Panc1 (cell line): Measurements from ENCODE around the gene SNRPD2.
A peak's percentile ranks its signal among the peaks of the same experiment; 100 is the strongest.

Source experiments
- CTCF ChIP-seq: fragments of 450-650 bp; IDR thresholded peaks from 2 replicates; pipeline ENCODE4 v1.5.1; 2017; ENCODE audit warnings: mild to moderate bottlenecking
- POLR2AphosphoS5 ChIP-seq: IDR thresholded peaks from 2 replicates; pipeline ENCODE4 v1.6.1; 2012; ENCODE audit warnings: mild to moderate bottlenecking, low read depth, low read length, moderate library complexity
- REST ChIP-seq, 2 experiments: IDR thresholded peaks; 2 replicates each; pipeline ENCODE4 v1.6.1; 2011 to 2012; ENCODE audit warnings: low read depth in 2 of 2, control low read depth in 1 of 2, low read length in 1 of 2, mild to moderate bottlenecking in 1 of 2, moderate library complexity in 1 of 2; ENCODE audit not compliant: insufficient read depth in 1 of 2
- SIN3A ChIP-seq: IDR thresholded peaks from 2 replicates; pipeline ENCODE4 v1.6.1; 2012; ENCODE audit warnings: low read depth, mild to moderate bottlenecking, low read length, moderate library complexity, borderline replicate concordance; ENCODE audit not compliant: insufficient read depth

GRCh38 chr19:45646345-45646698, 45.4 kb downstream of the SNRPD2 start:
- no peak for TF ChIP-seq CTCF
- peak; percentile 53 to 76; a peak in 3 of 4 replicates for TF ChIP-seq REST (IDR thresholded peaks at IDR 0.05; ENCODE audit: insufficient read depth in 1 of 2, low read depth in 2 of 2, low read length in 1 of 2)
- no peak for TF ChIP-seq POLR2AphosphoS5
- no peak for TF ChIP-seq SIN3A
